Fibroblast of the aortic adventitia (primary cell): ENCODE data around the gene DYDC2. TPM values are rescaled to one million over a fixed set of nuclear protein-coding genes. Genes with fewer than 3 reads are reported as not detected.

ENCODE experiments used
- DNase-seq: peaks from one replicate; pipeline ENCODE4 v3.0.0-alpha.2; 2010; ENCODE audit warnings: low read depth
- H3K4me3 ChIP-seq: 2 replicates; pipeline ENCODE4 v1.5.1; 2011; ENCODE audit warnings: low read depth, mild to moderate bottlenecking, control low read depth, low read length, moderate library complexity
- CTCF ChIP-seq: IDR thresholded peaks from 2 replicates; pipeline ENCODE4 v1.5.1; 2011; ENCODE audit warnings: mild to moderate bottlenecking, low read length, control low read depth, inconsistent platforms; ENCODE audit not compliant: insufficient read depth
- total RNA-seq: library from RNA; depleted of rRNA; stranded (reverse); fragments of >200 nt; gene quantifications from 2 replicates; pipeline ENCODE4 v1.2.3, GENCODE V29; 2012; ENCODE audit warnings: low replicate concordance

The DYDC2 gene
- total RNA-seq, 1 donor = not detected

GRCh38 chr10:80410578-80411145, 54.1 kb downstream of the DYDC2 start:
- no peak for TF ChIP-seq CTCF
- DNase-seq = no peak
- H3K4me3 ChIP-seq = no peak overlapping the region

- no peak for DNase-seq
- H3K4me3 ChIP-seq = no peak overlapping the region
- TF ChIP-seq CTCF = no peak
Measured at GRCh38 chr10:80411267-80411668, 54.7 kb downstream of the DYDC2 start.

GRCh38 chr10:80411681-80412220, 55.2 kb downstream of the DYDC2 start:
- DNase-seq = no peak
- TF ChIP-seq CTCF = no peak
- no peak overlapping the region for H3K4me3 ChIP-seq

- no peak overlapping the region for H3K4me3 ChIP-seq
- no peak for DNase-seq
- no peak for TF ChIP-seq CTCF
Measured at GRCh38 chr10:80412486-80412885, 55.9 kb downstream of the DYDC2 start.

GRCh38 chr10:80413271-80413996, 56.9 kb downstream of the DYDC2 start:
- TF ChIP-seq CTCF = no peak
- no peak overlapping the region for H3K4me3 ChIP-seq
- DNase-seq = no peak

- no peak for DNase-seq
- no peak overlapping the region for H3K4me3 ChIP-seq
- no peak for TF ChIP-seq CTCF
Measured at GRCh38 chr10:80414142-80414895, 57.7 kb downstream of the DYDC2 start.
